Upper lobe of left lung (tissue), 4 donors: ENCODE results near the gene PIGL.

ENCODE experiments used
- CTCF ChIP-seq, 6 experiments: fragments of 450-650 bp in 4 of 6; fragments of 200-600 bp in 2 of 6; sonication (generic) in 2 of 6; IDR thresholded peaks; one replicate each; pipeline ENCODE4 v1.5.1; 2016 to 2019; ENCODE audit warnings: antibody characterized with exemption in 6 of 6
- EP300 ChIP-seq, 4 donors: sonication (generic); formaldehyde crosslinking; IDR thresholded peaks; one replicate each; pipeline ENCODE4 v1.5.1; 2017; ENCODE audit warnings: antibody characterized with exemption in 4 of 4, control low read depth in 2 of 4
- POLR2A ChIP-seq, 4 donors: fragments of 450-650 bp; IDR thresholded peaks; one replicate each; pipeline ENCODE4 v1.5.1; 2016 to 2017; ENCODE audit warnings: antibody characterized with exemption in 4 of 4, mild to moderate bottlenecking in 2 of 4
- POLR2AphosphoS5 ChIP-seq, 2 donors: sonication (generic); formaldehyde crosslinking; IDR thresholded peaks; one replicate each; pipeline ENCODE4 v1.5.1; 2017; ENCODE audit warnings: antibody characterized with exemption in 2 of 2

GRCh38 chr17:16254773-16255400 lies 37.9 kb downstream of the PIGL start:
- no peak for TF ChIP-seq CTCF (IDR thresholded peaks at IDR 0.05)
- no peak for TF ChIP-seq POLR2A (IDR thresholded peaks at IDR 0.05)
- no peak for TF ChIP-seq POLR2AphosphoS5 (IDR thresholded peaks at IDR 0.05)
- no peak for TF ChIP-seq EP300 (IDR thresholded peaks at IDR 0.05)
